K562 (cell line): ENCODE measurements around the gene DISC1. TPM values are rescaled to one million over a fixed set of nuclear protein-coding genes. Genes with fewer than 3 reads are reported as not detected.

Source experiments
- ATAC-seq: fragments of 200-7000 bp; cut with Tn5 transposase; 3 replicates; pipeline ENCODE4 v1.9.1; 2020; ENCODE audit warnings: moderate library complexity
- BruUV-seq: library from RNA; stranded (reverse); fragments of 400-500 nt; replicated peaks from 2 replicates; lab custom pipeline; 2021; lab: Mats Ljungman, UMichigan
- CTCF ChIA-PET: fragments of 300-600 bp; formaldehyde crosslinking; extraction: SDS; loops from one replicate; lab custom pipeline; 2021; ENCODE audit warnings: low intra/inter-chr PET ratio; lab: Yijun Ruan, JAX
- POLR2A ChIA-PET: fragments of 300-600, 350-650 bp; sonication (Branson Sonifier 250); formaldehyde crosslinking; extraction: SDS; loops from one replicate; lab custom pipeline; 2021; ENCODE audit warnings: antibody characterized with exemption, inconsistent platforms; lab: Yijun Ruan, JAX
- DNase-seq, 4 experiments: peaks; one replicate each; pipeline versions ENCODE4 v3.0.0 to v3.0.0-alpha.2; 2011 to 2018; ENCODE audit warnings: low spot score in 3 of 4, mixed read lengths in 3 of 4; ENCODE audit errors: extremely low read depth in 1 of 4
- FAIRE-seq: peaks from 2 replicates; lab custom pipeline; 2011; peaks lifted over from hg19 to GRCh38; lab: Jason Lieb, UNC
- H2AFZ ChIP-seq: 2 replicates; pipeline ENCODE4 v1.6.0; 2011; ENCODE audit warnings: low read depth, low read length, control low read depth, inconsistent platforms
- H3K27ac ChIP-seq: fragments of 200-600 bp; 3 replicates; pipeline ENCODE4 v1.8.0; 2011; ENCODE audit warnings: low read depth, mild to moderate bottlenecking, control low read depth, inconsistent platforms, low read length, moderate library complexity, mixed read lengths; ENCODE audit errors: extremely low read depth
- H3K27me3 ChIP-seq, 2 experiments: fragments of 300-600 bp in 1 of 2; 2 replicates in 1 of 2; 3 replicates in 1 of 2; pipeline versions ENCODE4 v1.6.0 to v1.8.0; 2011; ENCODE audit warnings: inconsistent platforms in 2 of 2, low read length in 2 of 2, mild to moderate bottlenecking in 1 of 2, mixed read lengths in 1 of 2, moderate library complexity in 1 of 2; ENCODE audit not compliant: control insufficient read depth in 2 of 2, insufficient read depth in 2 of 2
- H3K36me3 ChIP-seq: fragments of 300-600 bp; 3 replicates; pipeline ENCODE4 v1.8.0; 2011; ENCODE audit warnings: mild to moderate bottlenecking, low read length, inconsistent platforms; ENCODE audit not compliant: control insufficient read depth, insufficient read depth
- H3K4me1 ChIP-seq, 2 experiments: fragments of 200-600 bp in 1 of 2; replicated peaks in 1 of 2; 2 replicates in 1 of 2; 3 replicates in 1 of 2; pipeline versions ENCODE4 v1.5.1 to v1.8.0; 2011; ENCODE audit warnings: inconsistent platforms in 2 of 2, low read length in 2 of 2, mild to moderate bottlenecking in 1 of 2, mixed read lengths in 1 of 2, moderate library complexity in 1 of 2; ENCODE audit not compliant: control insufficient read depth in 2 of 2, insufficient read depth in 2 of 2
- H3K4me2 ChIP-seq: 2 replicates; pipeline ENCODE4 v1.6.1; 2011; ENCODE audit warnings: low read length, control low read depth, inconsistent platforms, mixed read lengths; ENCODE audit not compliant: insufficient read depth
- H3K4me3 ChIP-seq: fragments of 200-600 bp; sonication (generic), shearing (Covaris generic); 2 replicates; pipeline ENCODE4 v1.5.1; 2016; ENCODE audit warnings: control low read depth, inconsistent platforms
- H3K79me2 ChIP-seq: fragments of 200-600 bp; 3 replicates; pipeline ENCODE4 v1.8.0; 2011; ENCODE audit warnings: low read length, inconsistent platforms; ENCODE audit not compliant: control insufficient read depth, insufficient read depth
- H3K9ac ChIP-seq, 2 experiments: 2 replicates each; pipeline versions ENCODE4 v1.6.0 to v1.6.1; 2011; ENCODE audit warnings: low read depth in 2 of 2, low read length in 2 of 2, control low read depth in 1 of 2, inconsistent platforms in 1 of 2, mild to moderate bottlenecking in 1 of 2, mixed read lengths in 1 of 2; ENCODE audit not compliant: insufficient read depth in 1 of 2
- H3K9me1 ChIP-seq: one replicate; pipeline ENCODE4 v1.6.0; 2011; ENCODE audit warnings: inconsistent platforms, mild to moderate bottlenecking, low read length, moderate library complexity; ENCODE audit not compliant: control insufficient read depth, insufficient read depth
- H3K9me3 ChIP-seq: replicated peaks from 2 replicates; pipeline ENCODE4 v1.5.1; 2011; ENCODE audit warnings: low read depth, low read length, inconsistent platforms; ENCODE audit not compliant: control insufficient read depth, insufficient read depth
- H4K20me1 ChIP-seq: replicated peaks from 2 replicates; pipeline ENCODE4 v1.6.1; 2011; ENCODE audit warnings: low read length, inconsistent platforms, mixed read lengths; ENCODE audit not compliant: control insufficient read depth, insufficient read depth
- ARID1B ChIP-seq: fragments of 450-650 bp; IDR thresholded peaks from 2 replicates; pipeline ENCODE4 v1.6.1; 2016; ENCODE audit warnings: antibody characterized with exemption, mild to moderate bottlenecking, inconsistent platforms
- FOXJ3 ChIP-seq: sonication (generic); formaldehyde crosslinking; IDR thresholded peaks from 2 replicates; pipeline ENCODE4 v1.4.0; 2020; ENCODE audit warnings: mild to moderate bottlenecking, missing genetic modification reagents
- HOMEZ ChIP-seq: fragments of 250-450 bp; sonication (Bioruptor Pico); IDR thresholded peaks from 2 replicates; pipeline ENCODE4 v1.4.0; 2020; ENCODE audit warnings: mild to moderate bottlenecking, moderate library complexity
- MAFG ChIP-seq: fragments of 450-650 bp; conservative IDR thresholded peaks from 2 replicates; pipeline ENCODE4 v1.6.1; 2016; ENCODE audit warnings: missing genetic modification characterization, missing compliant biosample characterization
- MTA2 ChIP-seq: fragments of 450-650 bp; IDR thresholded peaks from 2 replicates; pipeline ENCODE4 v1.6.1; 2016; ENCODE audit warnings: low read depth
- PREB ChIP-seq: sonication (generic); formaldehyde crosslinking; IDR thresholded peaks from 2 replicates; pipeline ENCODE4 v1.8.1; 2023; ENCODE audit warnings: mild to moderate bottlenecking, missing genetic modification reagents
- RREB1 ChIP-seq: fragments of 250-450 bp; sonication (Bioruptor Pico); IDR thresholded peaks from 2 replicates; pipeline ENCODE4 v1.4.0; 2020
- SMC3 ChIP-seq: conservative IDR thresholded peaks from 2 replicates; pipeline ENCODE4 v1.6.1; 2011; ENCODE audit warnings: low read depth, low read length, improper control_type of control experiment; ENCODE audit not compliant: insufficient read depth
- SRSF3 ChIP-seq: fragments of 200-400 bp; formaldehyde crosslinking; IDR thresholded peaks from 2 replicates; pipeline ENCODE4 v1.6.1; 2016; ENCODE audit warnings: mild to moderate bottlenecking, low read length, moderate library complexity; ENCODE audit not compliant: insufficient read depth
- ZNF408 ChIP-seq: fragments of 250-450 bp; sonication (Bioruptor Pico); IDR thresholded peaks from 2 replicates; pipeline ENCODE4 v1.4.0; 2020; ENCODE audit warnings: low read depth, mild to moderate bottlenecking, moderate library complexity
- in situ Hi-C: fragments of 300-500 bp; cut with MboI; formaldehyde crosslinking; loops from 4 replicates; pipeline ENCODE4 v1.15.0; 2018; ENCODE audit warnings: inconsistent platforms, mixed read lengths
- intact Hi-C: fragments of 100-400 bp; cut with micrococcal nuclease; formaldehyde crosslinking; loops from 2 replicates; pipeline ENCODE4 v1.14.2; 2022
- polyA plus RNA-seq, 8 experiments: library from polyadenylated mRNA; depleted of rRNA in 4 of 8; stranded (reverse) in 5 of 8; unstranded in 3 of 8; fragments of >200 nt; fragmentation: Nextera tagmentation in 2 of 8; fragmentation: Illumina TruSeq in 1 of 8; extraction: Ambion mirVana in 2 of 8; extraction: Trizol in 1 of 8; gene quantifications; 2 replicates each; pipeline versions ENCODE4 v1.2.1 to v1.2.3, GENCODE V29; 2011 to 2014; ENCODE audit warnings: inconsistent platforms in 1 of 8, missing spikeins in 1 of 8
- total RNA-seq, 7 experiments: library from RNA; depleted of rRNA in 6 of 7; stranded (reverse); fragments of >200 nt in 6 of 7; fragmentation: Illumina TruSeq in 2 of 7; extraction: Trizol in 2 of 7; gene quantifications; 2 replicates each; pipeline versions ENCODE4 v1.2.1 to v1.2.3, GENCODE V29; 2011 to 2021; ENCODE audit warnings: low replicate concordance in 1 of 7
- TF ChIP-seq, protein P1 (sequence below): fragments of 250-450 bp; sonication (Bioruptor Pico); IDR thresholded peaks from 2 replicates; pipeline ENCODE4 v1.5.1; 2021; ENCODE audit warnings: mild to moderate bottlenecking
- TF ChIP-seq, protein P2 (sequence below): fragments of 450-650 bp; IDR thresholded peaks from 2 replicates; pipeline ENCODE4 v1.6.1; 2017; ENCODE audit warnings: mild to moderate bottlenecking, moderate library complexity

The DISC1 gene
- total and polyA plus RNA-seq, 9 of the 15 experiments (the other 6 are each of a cell fraction or from before 2014, with no cell fraction given): 0.01 to 0.11 (median 0.08) TPM; not detected in 1

DNA sequence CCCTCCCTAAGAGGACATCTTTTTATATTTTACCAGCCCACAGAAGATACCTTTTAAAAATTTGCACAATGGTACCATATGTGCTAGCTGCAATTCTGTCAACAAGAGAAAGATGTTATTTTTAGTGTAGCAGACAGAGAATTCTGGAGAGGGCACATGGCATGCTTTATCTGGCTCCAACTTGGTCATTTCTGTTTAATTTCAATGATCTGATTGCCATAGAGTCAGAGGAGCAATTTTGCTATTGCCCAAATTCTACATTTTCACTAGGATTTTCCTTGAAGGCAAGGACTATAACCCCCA lies 17.3 kb downstream of the DISC1 start:
- no peaks in the 10 kb centered on the region for H3K36me3 ChIP-seq
- DNase-seq (no peak), FAIRE-seq (no peak), ATAC-seq (no peak)
- H4K20me1 ChIP-seq: no peaks in the 10 kb centered on the region
- no peak overlapping the region for H2AFZ ChIP-seq
- no peak overlapping the region for H3K4me2 ChIP-seq
- TF ChIP-seq, protein P1, sequence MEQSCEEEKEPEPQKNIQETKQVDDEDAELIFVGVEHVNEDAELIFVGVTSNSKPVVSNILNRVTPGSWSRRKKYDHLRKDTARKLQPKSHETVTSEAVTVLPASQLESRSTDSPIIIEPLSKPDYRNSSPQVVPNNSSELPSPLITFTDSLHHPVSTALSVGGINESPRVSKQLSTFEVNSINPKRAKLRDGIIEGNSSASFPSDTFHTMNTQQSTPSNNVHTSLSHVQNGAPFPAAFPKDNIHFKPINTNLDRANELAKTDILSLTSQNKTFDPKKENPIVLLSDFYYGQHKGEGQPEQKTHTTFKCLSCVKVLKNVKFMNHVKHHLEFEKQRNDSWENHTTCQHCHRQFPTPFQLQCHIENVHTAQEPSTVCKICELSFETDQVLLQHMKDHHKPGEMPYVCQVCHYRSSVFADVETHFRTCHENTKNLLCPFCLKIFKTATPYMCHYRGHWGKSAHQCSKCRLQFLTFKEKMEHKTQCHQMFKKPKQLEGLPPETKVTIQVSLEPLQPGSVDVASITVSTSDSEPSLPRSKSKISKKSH (CRISPR knock-in tag): no peak
- TF ChIP-seq ZNF408 (CRISPR knock-in tag) (no peak), HOMEZ (CRISPR knock-in tag) (no peak), PREB (CRISPR knock-in tag) (no peak), FOXJ3 (CRISPR knock-in tag) (no peak), RREB1 (no peak), MAFG (tag) (no peak), ARID1B (no peak), MTA2 (no peak), SRSF3 (no peak), SMC3 (no peak)
- TF ChIP-seq, protein P2, sequence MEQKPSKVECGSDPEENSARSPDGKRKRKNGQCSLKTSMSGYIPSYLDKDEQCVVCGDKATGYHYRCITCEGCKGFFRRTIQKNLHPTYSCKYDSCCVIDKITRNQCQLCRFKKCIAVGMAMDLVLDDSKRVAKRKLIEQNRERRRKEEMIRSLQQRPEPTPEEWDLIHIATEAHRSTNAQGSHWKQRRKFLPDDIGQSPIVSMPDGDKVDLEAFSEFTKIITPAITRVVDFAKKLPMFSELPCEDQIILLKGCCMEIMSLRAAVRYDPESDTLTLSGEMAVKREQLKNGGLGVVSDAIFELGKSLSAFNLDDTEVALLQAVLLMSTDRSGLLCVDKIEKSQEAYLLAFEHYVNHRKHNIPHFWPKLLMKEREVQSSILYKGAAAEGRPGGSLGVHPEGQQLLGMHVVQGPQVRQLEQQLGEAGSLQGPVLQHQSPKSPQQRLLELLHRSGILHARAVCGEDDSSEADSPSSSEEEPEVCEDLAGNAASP: no peak
- no peak overlapping the region for H3K4me3 ChIP-seq
- ChIA-PET POLR2A (no interaction called here), CTCF (no interaction called here)
- H3K79me2 ChIP-seq: no peaks in the 10 kb centered on the region
- H3K27ac ChIP-seq: no peak overlapping the region
- intact Hi-C loops: no loop called here
- H3K9ac ChIP-seq: no peak overlapping the region
- in situ Hi-C loops: no loop called here
- no peaks in the 10 kb centered on the region for H3K9me3 ChIP-seq
- peaks cover 6 to 16% of the 10 kb centered on the region in 2 experiments; a peak in 3 of 5 replicates for H3K27me3 ChIP-seq
- H3K4me1 ChIP-seq: peaks cover 0 to 7% of the 10 kb centered on the region in 2 experiments; a peak in 1 of 5 replicates
- no TSS peak for BruUV-seq
- H3K9me1 ChIP-seq: no peaks in the 10 kb centered on the region
